ENCODE measurements around the gene SNX14. TPM values are rescaled to one million over a fixed set of nuclear protein-coding genes. Genes with fewer than 3 reads are reported as not detected.
A peak's percentile ranks its signal among the peaks of the same experiment; 100 is the strongest.

Gene SNX14
- total and polyA plus RNA-seq, 2 of the 13 experiments (the other 11 are each of a cell fraction or from before 2014, with no cell fraction given), result 83.5 to 112 TPM

GRCh38 chr6:85628353-85628752 is 34.7 kb upstream of the SNX14 start:
- Histone ChIP-seq H3K79me2 (ENCODE audit: insufficient read depth, low read length) (peaks cover 86% of the 10 kb centered on the region), H3K27me3 (ENCODE audit: control insufficient read depth in 1 of 2, insufficient read depth in 2 of 2, low read length in 2 of 2) (no peaks in the 10 kb centered on the region), H2AFZ (ENCODE audit: low read length) (no peak overlapping the region), H3K9me3 (ENCODE audit: low read length) (no peaks in the 10 kb centered on the region), H3K4me3 (replicated peaks in 1 of 3; ENCODE audit: insufficient read depth in 1 of 3, low read depth in 2 of 3, low read length in 3 of 3) (no peak overlapping the region), H3K4me1 (ENCODE audit: insufficient read depth, low read length) (0 out of 2 replicates have a peak, but pooled peaks cover 5% of the 10 kb centered on the region), H3K27ac (ENCODE audit: extremely low read length, insufficient read depth, low read length) (no peak overlapping the region), H3K9ac (ENCODE audit: insufficient read depth, low read depth, low read length) (no peak overlapping the region), H3K36me3 (replicated peaks in 1 of 2; ENCODE audit: control insufficient read depth in 1 of 2, insufficient read depth in 2 of 2, low read length in 2 of 2) (peaks cover 15 to 90% of the 10 kb centered on the region in 2 experiments), H4K20me1 (ENCODE audit: insufficient read depth, low read length) (peaks cover 56% of the 10 kb centered on the region), H3K4me2 (ENCODE audit: low read depth, low read length) (no peak overlapping the region)
- BruUV-seq (replicated peaks), result no TSS peak
- no peak for DNase-seq (ENCODE audit: low spot score)
- intact Hi-C loops (cut with micrococcal nuclease; ENCODE audit: unreplicated experiment) (no loop called here), in situ Hi-C loops (cut with HindIII; ENCODE audit: extremely low pct_ligation_motif_present, low pct_unique_long_range_greater_than_20kb) (no loop called here)
- CTCF ChIA-PET (ENCODE audit: low intra/inter-chr PET ratio, low total read pairs), result no interaction called here
- WGBS (ENCODE audit: low lambda C conversion rate), result 100% methylated on average over 1 of the region's 1 CpG
- no peak for TF ChIP-seq ZNF484 (CRISPR knock-in tag; IDR thresholded peaks at IDR 0.05; ENCODE audit: borderline replicate concordance, low read depth)
- TF ChIP-seq MEIS1 (CRISPR knock-in tag; IDR thresholded peaks at IDR 0.05; ENCODE audit: borderline replicate concordance), result no peak
- TF ChIP-seq NCOA1 (CRISPR knock-in tag; IDR thresholded peaks at IDR 0.05), result no peak
- TF ChIP-seq POLR2AphosphoS5 (IDR thresholded peaks at IDR 0.05; ENCODE audit: low read depth, low read length), result peak; percentile 5; the same call in 1 of the 2 replicates
- TF ChIP-seq ELF4 (CRISPR knock-in tag; IDR thresholded peaks at IDR 0.05; ENCODE audit: borderline replicate concordance), result no peak
- peak; percentile 34 for TF ChIP-seq RBM22 (optimal IDR thresholded peaks at IDR 0.05; ENCODE audit: low read length)
- no peak for TF ChIP-seq ZNF432 (CRISPR knock-in tag; IDR thresholded peaks at IDR 0.05; ENCODE audit: borderline replicate concordance)
- TF ChIP-seq HES4 (CRISPR knock-in tag; IDR thresholded peaks at IDR 0.05; ENCODE audit: borderline replicate concordance), result no peak
- TF ChIP-seq GRHL1 (CRISPR knock-in tag; conservative IDR thresholded peaks at IDR 0.05), result no peak
- TF ChIP-seq ZNF570 (CRISPR knock-in tag; IDR thresholded peaks at IDR 0.05; ENCODE audit: borderline replicate concordance), result no peak
- TF ChIP-seq ZNF776 (CRISPR knock-in tag; IDR thresholded peaks at IDR 0.05), result no peak
- ATAC-seq, result no peak
- POLR2A ChIA-PET, result no interaction called here
- no peak for FAIRE-seq

Data from HepG2 (cell line).